Endodermal cell (in vitro differentiated cells): ENCODE data around the gene SEC24D. TPM values are rescaled to one million over a fixed set of nuclear protein-coding genes. Genes with fewer than 3 reads are reported as not detected.

Source experiments
- DNase-seq: peaks from one replicate; pipeline ENCODE4 v3.0.0-alpha.2; 2017
- H3K27ac ChIP-seq: 2 replicates; pipeline ENCODE4 v1.5.1; 2013; ENCODE audit warnings: mild to moderate bottlenecking, low read depth, low read length, moderate library complexity
- H3K27me3 ChIP-seq: 2 replicates; pipeline ENCODE4 v1.6.1; 2013; ENCODE audit warnings: mild to moderate bottlenecking, low read length, moderate library complexity; ENCODE audit not compliant: insufficient read depth, control insufficient read depth, poor library complexity, severe bottlenecking
- H3K36me3 ChIP-seq: 2 replicates; pipeline ENCODE4 v1.7.0; 2013; ENCODE audit warnings: mild to moderate bottlenecking, low read length, moderate library complexity; ENCODE audit not compliant: control insufficient read depth, insufficient read depth
- H3K4me1 ChIP-seq: one replicate; pipeline ENCODE4 v1.7.0; 2013; ENCODE audit warnings: low read length; ENCODE audit not compliant: control insufficient read depth, insufficient read depth
- H3K4me3 ChIP-seq: 2 replicates; pipeline ENCODE4 v1.5.1; 2013; ENCODE audit warnings: mild to moderate bottlenecking, low read length, moderate library complexity
- H3K9ac ChIP-seq: 2 replicates; pipeline ENCODE4 v1.6.1; 2013; ENCODE audit warnings: mild to moderate bottlenecking, low read length, moderate library complexity; ENCODE audit not compliant: poor library complexity, severe bottlenecking; ENCODE audit errors: extremely low read depth
- H3K9me3 ChIP-seq: 2 replicates; pipeline ENCODE4 v1.6.1; 2013; ENCODE audit warnings: mild to moderate bottlenecking, low read length, moderate library complexity; ENCODE audit not compliant: control insufficient read depth
- H3K27ac Mint-ChIP-seq: 2 replicates; pipeline ENCODE4 v1.8.0; 2020; ENCODE audit warnings: mixed read lengths
- H3K27me3 Mint-ChIP-seq: 2 replicates; pipeline ENCODE4 v1.8.0; 2021; ENCODE audit warnings: mild to moderate bottlenecking, mixed read lengths; ENCODE audit not compliant: insufficient read depth
- H3K36me3 Mint-ChIP-seq: 2 replicates; pipeline ENCODE4 v1.8.0; 2020; ENCODE audit warnings: low read depth, mixed read lengths
- H3K4me1 Mint-ChIP-seq: 2 replicates; pipeline ENCODE4 v1.8.0; 2020; ENCODE audit warnings: mixed read lengths
- H3K4me3 Mint-ChIP-seq: 2 replicates; pipeline ENCODE4 v1.8.0; 2020; ENCODE audit warnings: mild to moderate bottlenecking, moderate library complexity, mixed read lengths
- H3K9me3 Mint-ChIP-seq: 2 replicates; pipeline ENCODE4 v1.8.0; 2020; ENCODE audit warnings: mild to moderate bottlenecking, mixed read lengths
- WGBS, 2 experiments: methylation state at CpG; one replicate each; pipeline versions ENCODE4 v1.1.5 to v1.1.7; 2013; ENCODE audit warnings: missing lambda C conversion rate in 2 of 2, mixed read lengths in 1 of 2; ENCODE audit not compliant: insufficient coverage in 1 of 2, insufficient read length in 1 of 2; 5-methylcytosine and 5-hydroxymethylcytosine counted together
- total RNA-seq, 2 donors: library from RNA; stranded (reverse); fragmentation: NEBNext Ultra II Directional in 1 of 2; extraction: Animal tissue kit (Norgen Biotek cat#: 25700) in 1 of 2; gene quantifications; 2 replicates in 1 of 2; 3 replicates in 1 of 2; pipeline ENCODE4 v1.2.1, GENCODE V29; 2021
- TF ChIP-seq, protein P1 (sequence below): fragments of 200-600 bp; sonication (generic); conservative IDR thresholded peaks from 2 replicates; pipeline ENCODE4 v1.5.0; 2021; ENCODE audit warnings: antibody characterized with exemption, mild to moderate bottlenecking

SEC24D gene
- total RNA-seq, 2 donors from 2014 or later, result 40.4 to 42.8 TPM

DNA sequence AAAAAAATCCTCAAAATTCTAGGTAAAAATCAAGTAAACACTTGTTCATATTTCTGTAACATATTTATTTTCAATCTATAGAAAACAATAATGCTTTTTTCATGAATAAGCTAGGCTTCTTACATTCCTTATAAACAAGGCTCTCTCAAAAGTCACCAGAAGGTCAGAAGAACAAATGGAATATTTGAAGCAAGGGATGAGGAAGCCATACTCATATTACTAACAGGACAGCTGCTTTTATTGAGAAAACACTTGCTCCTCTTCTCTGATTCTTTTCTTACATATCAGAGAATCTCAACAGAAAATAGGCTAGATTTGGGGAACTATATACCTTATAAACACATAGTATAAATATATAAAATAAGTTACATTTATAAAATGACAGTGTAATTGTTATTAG is 82.8 kb downstream of the SEC24D start:
- no peak overlapping the region for H3K27ac Mint-ChIP-seq
- no peak for DNase-seq
- Histone ChIP-seq H3K27me3 (no peaks in the 10 kb centered on the region), H3K9me3 (no peaks in the 10 kb centered on the region), H3K9ac (no peak overlapping the region), H3K36me3 (peaks cover 69% of the 10 kb centered on the region), H3K4me3 (no peak overlapping the region), H3K4me1 (no peaks in the 10 kb centered on the region), H3K27ac (no peak overlapping the region)
- H3K36me3 Mint-ChIP-seq, result peaks cover 15% of the 10 kb centered on the region
- TF ChIP-seq, protein P1, sequence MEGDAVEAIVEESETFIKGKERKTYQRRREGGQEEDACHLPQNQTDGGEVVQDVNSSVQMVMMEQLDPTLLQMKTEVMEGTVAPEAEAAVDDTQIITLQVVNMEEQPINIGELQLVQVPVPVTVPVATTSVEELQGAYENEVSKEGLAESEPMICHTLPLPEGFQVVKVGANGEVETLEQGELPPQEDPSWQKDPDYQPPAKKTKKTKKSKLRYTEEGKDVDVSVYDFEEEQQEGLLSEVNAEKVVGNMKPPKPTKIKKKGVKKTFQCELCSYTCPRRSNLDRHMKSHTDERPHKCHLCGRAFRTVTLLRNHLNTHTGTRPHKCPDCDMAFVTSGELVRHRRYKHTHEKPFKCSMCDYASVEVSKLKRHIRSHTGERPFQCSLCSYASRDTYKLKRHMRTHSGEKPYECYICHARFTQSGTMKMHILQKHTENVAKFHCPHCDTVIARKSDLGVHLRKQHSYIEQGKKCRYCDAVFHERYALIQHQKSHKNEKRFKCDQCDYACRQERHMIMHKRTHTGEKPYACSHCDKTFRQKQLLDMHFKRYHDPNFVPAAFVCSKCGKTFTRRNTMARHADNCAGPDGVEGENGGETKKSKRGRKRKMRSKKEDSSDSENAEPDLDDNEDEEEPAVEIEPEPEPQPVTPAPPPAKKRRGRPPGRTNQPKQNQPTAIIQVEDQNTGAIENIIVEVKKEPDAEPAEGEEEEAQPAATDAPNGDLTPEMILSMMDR, result no peak
- H3K27me3 Mint-ChIP-seq, result no peaks in the 10 kb centered on the region
- H3K9me3 Mint-ChIP-seq, result no peaks in the 10 kb centered on the region
- no peak overlapping the region for H3K4me3 Mint-ChIP-seq
- peaks cover 13% of the 10 kb centered on the region for H3K4me1 Mint-ChIP-seq

DNA sequence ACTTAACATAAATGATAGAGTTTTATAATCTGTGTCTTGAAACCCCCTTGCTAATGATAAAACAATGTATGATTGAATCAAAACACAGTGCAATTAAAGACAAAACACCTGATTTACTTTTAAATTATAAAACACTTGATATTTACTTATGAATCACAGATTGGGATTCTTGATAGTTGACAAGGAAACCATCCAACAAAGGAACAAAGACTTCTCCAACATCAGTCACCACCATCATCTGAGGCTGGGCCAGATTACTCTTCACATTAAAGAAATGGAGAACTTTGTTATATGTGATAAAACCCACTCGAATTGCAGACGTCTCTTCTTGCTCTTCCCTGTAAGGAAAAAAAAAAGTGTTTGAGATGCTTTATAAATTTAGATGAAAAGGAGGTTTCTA is 83.4 kb downstream of the SEC24D start:
- no peak for DNase-seq
- no peak overlapping the region for H3K4me3 ChIP-seq
- Mint-ChIP-seq H3K27ac (no peak overlapping the region), H3K27me3 (no peaks in the 10 kb centered on the region), H3K9me3 (no peaks in the 10 kb centered on the region), H3K36me3 (peaks cover 15% of the 10 kb centered on the region), H3K4me3 (no peak overlapping the region), H3K4me1 (peaks cover 13% of the 10 kb centered on the region)
- H3K27me3 ChIP-seq, result no peaks in the 10 kb centered on the region
- TF ChIP-seq, protein P1, result no peak
- no peaks in the 10 kb centered on the region for H3K9me3 ChIP-seq
- WGBS, 2 experiments, result 86 to 90% methylated on average over 2 of the region's 2 CpGs
- peaks cover 66% of the 10 kb centered on the region for H3K36me3 ChIP-seq
- H3K9ac ChIP-seq, result no peak overlapping the region
- H3K27ac ChIP-seq, result no peak overlapping the region
- no peaks in the 10 kb centered on the region for H3K4me1 ChIP-seq

DNA sequence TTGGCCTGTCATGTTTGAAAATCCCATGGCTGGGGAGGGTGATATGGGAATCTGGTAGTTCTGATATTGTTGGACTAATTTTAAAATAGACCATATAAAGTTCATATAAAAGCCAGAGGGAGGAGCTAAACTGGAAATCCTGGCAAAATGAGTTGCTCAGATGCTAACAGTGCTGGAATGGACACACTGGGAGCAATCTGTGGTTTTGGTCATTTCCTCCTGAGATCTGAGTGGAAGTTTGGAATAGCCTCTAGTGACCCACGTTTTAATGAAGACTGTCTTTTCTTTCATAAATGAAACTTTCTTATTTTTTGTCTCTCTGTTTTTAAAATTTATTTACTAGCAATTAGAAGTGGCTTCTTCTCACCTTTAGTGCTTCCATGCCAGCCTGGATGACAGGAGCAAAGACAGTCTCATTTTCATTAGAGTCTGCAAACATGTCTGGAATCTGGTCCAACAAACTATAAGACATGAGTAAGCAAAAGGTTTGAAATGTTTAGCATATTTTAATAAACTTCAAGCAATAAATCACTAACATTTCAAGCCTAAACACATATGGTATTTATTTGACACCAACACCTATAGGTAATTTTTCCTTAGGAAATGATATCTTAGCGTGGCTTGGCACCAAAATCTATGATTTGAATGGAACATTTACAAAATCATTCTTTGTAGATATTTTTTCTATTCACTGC is 84.2 kb downstream of the SEC24D start:
- Mint-ChIP-seq H3K27ac (peak overlapping the region; percentile 53), H3K9me3 (no peaks in the 10 kb centered on the region), H3K4me3 (no peak overlapping the region), H3K4me1 (peaks cover 13% of the 10 kb centered on the region), H3K36me3 (peaks cover 15% of the 10 kb centered on the region), H3K27me3 (no peaks in the 10 kb centered on the region)
- Histone ChIP-seq H3K36me3 (peaks cover 62% of the 10 kb centered on the region), H3K27me3 (no peaks in the 10 kb centered on the region), H3K9ac (no peak overlapping the region), H3K4me1 (no peaks in the 10 kb centered on the region), H3K9me3 (no peaks in the 10 kb centered on the region), H3K27ac (no peak overlapping the region), H3K4me3 (no peak overlapping the region)
- 100% methylated on average over 2 of the region's 2 CpGs; no CpG with 5 or more reads in 1 of the 2 experiments for WGBS, 2 experiments
- no peak for DNase-seq
- TF ChIP-seq, protein P1, result no peak
